Smooth muscle cell of the brain vasculature (primary cell): ENCODE data around the gene TRAPPC3L.
"Not testable (repeated sequence)": the region's sequence is repeated elsewhere in the genome, so short reads cannot be mapped to it uniquely, and the experiment has no call there.

Experiments
- DNase-seq: peaks from one replicate; pipeline ENCODE4 v3.0.0-alpha.2; 2012; ENCODE audit warnings: low read depth, low spot score

The TRAPPC3L gene

DNA sequence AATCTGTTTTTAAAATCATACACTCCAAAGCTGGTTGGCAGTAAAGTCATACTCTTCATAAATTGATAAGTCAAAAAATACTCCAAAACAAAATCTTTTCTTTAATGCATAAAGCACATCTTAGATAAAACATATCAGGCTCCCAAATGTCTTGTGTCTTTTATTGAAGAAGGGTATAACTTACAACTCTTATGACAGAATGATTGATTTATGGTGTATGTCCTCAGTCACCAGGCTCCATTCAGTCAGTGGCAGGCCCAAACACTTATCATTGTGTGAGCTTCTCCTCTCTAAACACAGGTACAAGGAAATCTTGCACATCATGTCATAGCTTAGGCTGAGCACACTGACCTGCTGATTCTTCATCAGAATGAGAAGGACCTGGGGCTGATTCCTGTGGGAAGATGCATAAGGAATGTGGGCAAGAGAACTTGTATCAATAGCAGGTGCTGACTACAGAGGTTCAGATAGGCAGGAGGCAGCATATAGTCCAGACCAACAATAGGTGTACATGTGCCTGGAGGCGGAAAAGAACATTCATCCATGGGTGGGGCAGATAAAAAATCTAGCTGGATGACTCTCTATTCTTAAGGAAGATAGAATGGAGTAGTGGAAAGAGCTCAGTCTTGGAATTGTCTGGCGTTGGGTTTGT, 32.1 kb downstream of the TRAPPC3L start:
- DNase-seq, result no peak

DNA sequence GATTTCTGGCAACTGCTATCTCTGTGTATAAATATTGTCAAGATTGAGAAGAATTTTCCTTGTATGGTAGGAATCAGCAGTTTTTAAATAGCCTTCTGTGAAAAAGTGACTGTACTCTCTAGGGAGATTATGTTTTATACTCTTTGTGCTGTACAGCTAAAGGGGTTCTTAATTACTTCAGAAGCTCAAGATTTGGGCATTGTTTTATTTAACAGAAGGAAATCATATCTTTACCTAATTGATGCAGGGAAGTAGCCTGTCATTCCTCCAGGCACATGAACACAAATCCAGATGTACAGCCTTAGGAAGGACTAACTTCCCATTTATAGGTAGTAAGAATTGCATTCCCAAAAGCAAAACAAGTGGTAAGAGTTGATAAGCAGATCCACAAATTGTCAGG, 32.8 kb downstream of the TRAPPC3L start:
- no peak for DNase-seq

DNA sequence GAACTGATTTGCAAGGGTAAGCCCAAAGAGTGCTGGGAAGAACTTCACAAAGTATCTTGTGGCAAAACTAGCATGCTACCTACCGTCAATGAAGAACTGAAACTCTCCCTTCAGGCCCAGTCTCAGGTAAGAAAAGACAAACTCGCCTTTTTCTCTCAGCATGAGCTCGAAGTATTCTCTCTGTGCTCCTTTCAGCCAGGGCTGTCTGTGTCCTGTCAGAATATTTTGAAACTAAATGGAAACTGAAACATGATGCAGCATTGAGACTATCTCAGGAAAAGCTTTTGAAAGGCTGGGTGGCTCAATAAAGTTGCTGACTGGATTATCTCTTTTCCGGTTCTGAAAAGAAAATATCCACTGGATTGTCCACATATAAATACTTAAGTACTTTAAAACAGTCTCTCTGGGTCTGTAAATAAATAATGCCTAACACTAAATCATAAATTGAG, 33.3 kb downstream of the TRAPPC3L start:
- DNase-seq, result no peak

DNA sequence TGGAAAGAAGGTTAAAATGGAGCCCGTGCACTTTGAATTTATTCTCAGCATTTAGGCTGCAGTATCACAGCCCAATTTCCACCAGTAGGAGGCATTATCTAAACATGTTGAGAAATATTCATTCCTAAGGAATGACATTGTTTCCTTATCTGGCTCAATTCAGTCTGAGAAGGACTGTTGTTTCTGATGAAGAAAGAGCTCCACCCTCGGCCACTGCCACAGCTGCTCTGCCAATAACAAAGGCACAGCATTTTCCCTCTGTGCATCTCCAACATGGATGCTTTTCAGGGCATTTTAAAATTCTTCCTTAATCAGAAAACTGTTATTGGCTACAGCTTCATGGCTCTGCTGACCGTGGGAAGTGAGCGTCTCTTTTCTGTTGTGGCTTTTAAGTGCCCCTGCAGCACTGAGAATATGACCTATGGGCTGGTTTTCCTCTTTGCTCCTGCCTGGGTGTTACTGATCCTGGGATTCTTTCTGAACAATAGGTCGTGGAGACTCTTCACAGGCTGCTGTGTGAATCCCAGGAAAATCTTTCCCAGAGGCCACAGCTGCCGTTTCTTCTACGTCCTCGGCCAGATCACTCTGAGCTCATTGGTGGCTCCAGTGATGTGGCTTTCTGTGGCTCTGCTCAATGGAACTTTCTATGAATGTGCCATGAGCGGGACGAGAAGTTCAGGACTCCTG, 33.9 kb downstream of the TRAPPC3L start, which contains the start of gene CALHM5:
Gene CALHM5 (plus strand): TSS at position 216 of the 687 bp plus-strand sequence. CDS start 58 bp downstream, at position 274.
- DNase-seq, result peak; percentile 73

DNA sequence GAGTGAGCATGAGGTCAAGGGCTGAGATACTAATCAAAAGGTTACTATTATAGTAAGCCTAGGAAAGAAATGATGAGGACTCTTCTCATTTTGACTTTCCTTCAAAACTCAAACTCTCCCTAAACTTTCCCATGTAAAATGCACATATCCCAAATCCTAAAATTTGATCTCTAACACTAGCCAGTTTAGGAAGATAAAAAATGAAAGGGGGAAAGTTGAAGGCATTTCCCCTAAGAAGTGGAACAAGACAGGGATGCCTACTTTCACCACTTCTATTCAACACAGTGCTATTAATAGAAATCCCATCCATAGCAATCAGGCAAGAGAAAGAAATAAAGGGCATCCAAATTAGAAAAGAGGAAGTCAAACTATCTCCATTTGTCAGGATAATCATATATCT, 37.0 kb downstream of the TRAPPC3L start:
- DNase-seq, result no peak

DNA sequence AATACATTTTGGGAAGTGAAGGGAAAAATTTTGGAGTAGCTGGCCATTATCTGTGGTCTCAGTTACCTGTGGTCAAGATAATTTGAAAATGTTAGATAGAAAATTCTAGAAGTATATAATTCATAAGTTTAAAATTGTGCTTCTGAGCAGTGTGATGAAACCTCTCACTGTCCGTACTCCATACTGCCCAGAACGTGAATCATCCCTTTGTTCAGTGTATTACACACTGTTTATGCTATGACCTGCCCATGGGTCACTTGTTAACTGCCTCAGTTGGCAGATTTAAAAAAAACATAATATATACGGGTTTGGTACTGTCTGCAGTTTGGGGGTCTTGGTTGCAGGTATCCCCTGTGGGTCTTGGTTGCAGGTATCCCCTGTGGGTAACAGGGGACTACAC, 38.2 kb downstream of the TRAPPC3L start:
- DNase-seq, result no peak

DNA sequence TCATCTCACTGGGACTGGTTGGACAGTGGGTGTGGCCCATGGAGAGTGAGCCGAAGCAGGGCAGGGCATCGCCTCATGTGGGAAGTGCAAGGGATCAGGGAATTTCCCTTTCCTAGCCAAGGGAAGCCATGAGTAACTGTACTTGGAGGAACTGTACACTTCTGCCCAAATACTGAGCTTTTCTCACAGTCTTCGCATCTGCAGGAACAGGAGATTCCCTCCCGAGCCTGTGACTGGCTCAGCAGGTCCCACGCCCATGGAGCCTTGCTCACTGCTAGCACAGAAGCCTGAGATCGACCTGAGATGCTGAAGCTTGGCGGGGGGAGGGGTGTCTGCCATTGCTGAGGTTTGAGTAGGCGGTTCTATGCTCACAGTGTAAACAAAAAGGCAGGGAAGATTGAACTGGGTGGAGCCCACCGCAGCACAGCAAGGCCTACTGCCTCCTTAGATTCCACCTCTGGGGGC, 44.5 kb downstream of the TRAPPC3L start:
- DNase-seq, result no peak

DNA sequence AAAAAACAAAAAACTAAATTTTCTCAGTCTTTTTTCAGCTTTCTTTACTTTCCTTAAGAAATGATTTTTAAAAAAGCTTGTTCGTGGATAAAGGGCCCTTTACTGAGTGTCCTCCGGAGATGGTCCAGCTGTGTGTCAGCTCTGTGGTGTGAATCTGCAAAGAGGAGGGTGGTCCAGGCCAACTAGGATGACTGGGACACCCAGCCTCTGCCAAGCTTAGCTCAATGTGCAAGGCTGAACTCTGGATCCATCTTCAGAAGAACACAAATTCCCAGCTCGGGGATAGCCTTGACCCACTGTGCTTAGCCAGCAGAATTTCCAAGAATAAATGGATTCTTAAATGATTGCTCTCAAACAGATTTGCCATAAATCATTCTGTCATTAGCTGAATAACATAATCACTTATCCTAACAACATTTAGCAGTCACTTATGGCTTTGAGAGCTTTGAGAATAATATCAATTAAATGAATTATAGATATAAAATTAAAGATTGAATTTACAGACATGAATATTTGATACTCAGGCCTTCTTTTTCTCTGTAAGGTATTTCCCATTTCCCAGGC, 48.3 kb downstream of the TRAPPC3L start:
- DNase-seq, result no peak

DNA sequence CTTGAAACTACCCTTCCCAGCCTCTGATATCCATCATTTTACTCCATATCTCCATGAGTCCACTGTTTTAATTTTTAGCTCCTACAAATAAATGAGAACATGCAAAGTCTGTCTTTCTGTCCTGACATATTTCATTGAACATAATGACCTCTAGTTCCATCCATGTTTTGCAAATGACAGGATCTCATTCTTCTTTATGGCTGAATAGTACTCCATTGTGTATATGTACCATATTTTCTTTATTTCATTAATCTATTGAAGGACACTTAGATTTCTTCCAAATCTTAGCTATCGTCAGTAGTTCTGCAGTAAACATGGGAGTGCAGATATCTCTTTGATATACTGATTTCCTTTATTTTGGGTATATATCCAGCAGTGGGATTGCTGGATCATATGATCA, 50.3 kb downstream of the TRAPPC3L start:
- DNase-seq, result not testable (repeated sequence)

DNA sequence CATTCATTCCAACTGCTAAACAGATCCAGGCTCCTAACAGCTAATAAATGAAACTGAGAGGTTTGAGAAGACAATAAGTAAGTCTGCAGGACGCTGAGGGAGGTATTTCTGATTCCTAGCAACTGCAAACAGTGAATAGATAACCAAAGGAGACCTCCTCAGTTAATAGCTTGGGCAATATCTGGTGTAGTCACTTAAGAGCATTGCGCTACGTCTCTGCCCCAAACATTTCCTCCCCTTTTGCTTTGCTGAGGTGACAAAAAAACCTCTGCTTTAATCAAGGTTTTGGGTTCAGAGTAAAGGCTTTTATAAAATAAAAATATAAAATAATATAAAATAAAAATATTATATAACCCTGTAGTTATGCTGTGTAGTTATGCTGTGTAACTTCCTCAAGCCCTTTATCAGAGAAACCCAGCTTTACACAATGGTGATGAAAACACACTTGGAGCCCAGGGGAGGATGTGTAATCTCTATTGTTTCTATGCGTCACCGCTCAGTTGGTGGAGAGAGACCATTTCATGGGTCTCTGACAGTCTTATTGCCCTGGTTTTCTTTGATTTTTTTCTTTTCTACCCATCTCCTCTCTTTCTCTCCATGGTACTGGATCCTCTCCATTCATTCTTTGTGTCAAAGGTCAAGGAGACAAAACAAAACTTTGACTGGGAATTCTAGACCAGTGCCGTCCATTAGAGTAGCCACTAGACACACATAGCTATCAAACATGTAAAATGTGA, 53.0 kb downstream of the TRAPPC3L start:
- DNase-seq, result no peak

DNA sequence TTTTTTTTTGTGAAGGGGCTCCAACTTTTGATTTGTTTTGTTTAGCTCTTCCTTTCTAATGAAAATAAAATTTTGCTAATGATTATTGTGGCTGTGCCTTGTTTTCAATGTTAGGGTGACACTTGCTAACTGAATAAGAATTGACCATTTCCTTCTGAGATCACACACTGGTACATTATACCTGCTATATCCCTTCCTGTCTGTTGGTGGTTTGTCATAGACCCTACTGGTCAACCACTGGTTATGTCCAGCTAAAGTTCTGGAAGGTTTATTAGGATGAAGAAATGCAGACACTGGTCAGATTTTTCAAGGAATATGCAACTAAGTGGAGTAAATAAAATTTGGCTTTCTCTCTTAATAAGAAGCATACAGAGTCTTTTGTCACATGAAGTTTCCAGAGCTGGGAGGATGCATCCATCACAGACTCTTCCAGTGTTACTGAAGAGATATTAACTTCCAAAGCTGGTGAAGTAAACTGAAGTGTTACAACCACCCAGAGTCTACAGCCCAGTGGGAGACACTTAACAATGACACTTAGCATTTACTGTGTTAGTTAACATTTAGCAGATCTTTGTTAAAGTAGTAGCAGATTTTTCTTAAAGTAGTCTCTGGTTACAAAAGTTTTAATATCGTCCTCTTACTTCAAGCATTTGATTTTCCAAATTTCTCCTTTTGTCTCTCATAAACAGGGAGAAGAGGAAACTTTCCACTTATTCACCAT, 53.7 kb downstream of the TRAPPC3L start:
- DNase-seq, result no peak

DNA sequence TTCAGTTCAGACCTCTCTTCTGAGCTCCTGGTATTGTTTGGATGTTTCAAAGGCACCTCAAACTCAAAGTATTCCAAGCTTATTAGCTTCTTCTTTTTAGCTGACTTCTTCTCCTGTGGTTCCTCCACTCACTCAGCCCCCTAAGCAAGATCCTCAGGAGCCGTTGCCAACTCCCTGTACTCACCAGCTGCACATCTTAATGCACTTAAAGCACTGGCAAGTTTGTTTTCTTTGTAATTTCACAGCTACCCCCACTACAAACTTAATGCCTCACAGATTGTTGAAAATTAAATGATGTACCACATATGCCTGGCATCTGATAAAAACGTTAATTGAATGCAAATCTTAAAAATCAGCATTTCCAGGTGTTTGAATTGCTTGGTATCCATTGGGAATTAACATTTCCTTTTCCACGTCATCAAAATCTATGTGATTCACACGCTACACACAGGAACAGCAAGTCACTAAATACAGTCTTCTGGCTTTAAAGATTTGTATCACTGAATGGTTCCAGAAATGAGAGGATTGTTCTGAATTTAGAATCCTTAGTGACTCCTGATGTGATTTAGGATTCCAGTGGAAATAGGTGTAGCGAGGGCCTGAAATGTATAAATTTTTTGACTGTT, 59.8 kb downstream of the TRAPPC3L start:
- DNase-seq, result no peak

DNA sequence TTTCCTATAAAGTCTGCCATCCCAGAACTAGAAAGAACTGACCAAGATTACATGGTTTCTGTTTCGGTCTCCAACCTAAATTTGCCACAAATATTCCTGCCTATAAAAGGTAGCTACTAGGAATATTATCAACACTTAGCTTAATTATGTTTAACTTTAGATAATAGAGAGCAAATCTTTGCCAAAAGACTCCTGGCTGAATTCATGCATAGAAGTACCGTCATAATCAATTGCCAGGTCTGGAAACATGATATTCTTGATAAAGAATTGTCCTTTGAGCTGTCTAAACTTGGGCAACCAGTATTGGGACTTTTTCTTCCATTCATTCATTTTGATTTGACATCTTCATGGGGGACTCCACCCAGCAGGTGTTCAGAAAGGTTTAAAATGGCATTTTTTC, 61.9 kb downstream of the TRAPPC3L start:
- DNase-seq, result no peak

DNA sequence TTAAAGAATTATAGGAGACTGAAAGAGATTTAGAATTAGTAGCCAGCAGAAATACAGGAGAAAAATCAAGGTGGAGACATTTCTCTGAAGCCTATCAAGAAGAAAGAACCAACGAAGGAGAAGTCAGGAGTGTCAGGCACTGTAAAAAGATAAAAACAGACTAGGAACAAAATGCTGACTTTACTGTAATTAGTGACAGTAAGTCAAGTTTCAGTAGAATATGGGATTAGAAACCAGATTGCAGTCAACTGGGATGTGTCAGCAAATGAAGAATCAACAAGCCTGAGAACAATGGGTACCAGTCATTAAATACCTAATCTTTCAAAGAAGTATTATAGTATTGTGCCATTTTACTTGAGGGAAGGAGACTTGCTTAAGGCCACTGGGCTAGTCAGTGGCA, 62.7 kb downstream of the TRAPPC3L start:
- no peak for DNase-seq

DNA sequence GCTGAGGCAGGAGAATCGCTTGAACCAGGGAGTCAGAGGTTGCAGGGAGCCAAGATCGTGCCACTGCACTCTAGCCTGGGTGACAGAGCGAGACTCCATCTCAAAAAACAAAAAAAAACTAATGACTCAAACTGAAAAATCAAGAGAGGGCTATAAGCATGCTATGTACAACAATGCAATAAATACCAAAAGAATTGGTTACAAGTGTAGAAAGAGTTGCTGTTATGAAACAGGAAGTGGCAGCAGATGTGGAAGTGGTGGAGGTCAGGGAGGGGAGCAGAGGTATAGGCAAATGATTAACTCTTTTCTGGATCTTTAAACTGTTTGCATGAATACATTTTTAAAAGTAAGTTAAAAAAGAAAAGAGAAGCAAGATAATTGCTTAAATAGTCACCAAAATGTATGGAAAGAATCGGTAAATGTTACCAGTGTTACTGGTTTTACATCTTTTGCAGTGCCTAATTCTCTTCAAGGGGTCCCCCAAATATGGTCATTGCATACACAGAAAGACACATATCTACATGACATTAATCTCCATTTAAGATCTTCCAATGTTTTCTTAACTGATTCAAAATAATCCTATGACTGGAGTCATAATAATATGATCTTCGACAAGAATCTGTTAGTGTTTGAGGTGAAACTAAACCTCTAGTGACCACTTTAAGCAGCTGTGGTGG, 69.3 kb downstream of the TRAPPC3L start:
- no peak for DNase-seq

DNA sequence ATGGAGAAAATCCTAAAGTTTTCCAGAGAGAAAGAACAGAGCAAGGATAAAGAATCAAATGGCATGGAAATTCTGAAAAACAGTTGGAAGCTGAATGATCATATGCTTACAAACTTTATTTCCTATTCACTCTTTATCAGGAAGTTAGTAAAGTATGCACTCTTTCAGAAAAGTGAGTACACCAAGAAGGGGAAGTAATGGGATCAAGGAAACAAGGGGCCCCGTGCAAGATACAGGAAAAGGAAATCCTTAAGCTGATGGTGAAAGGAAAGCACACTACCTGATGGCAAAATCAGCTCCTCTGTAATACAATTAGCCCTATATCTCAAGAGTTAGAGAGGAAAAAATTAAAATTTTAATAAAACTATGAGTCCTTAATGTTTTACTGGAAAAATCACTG, 70.3 kb downstream of the TRAPPC3L start:
- no peak for DNase-seq

DNA sequence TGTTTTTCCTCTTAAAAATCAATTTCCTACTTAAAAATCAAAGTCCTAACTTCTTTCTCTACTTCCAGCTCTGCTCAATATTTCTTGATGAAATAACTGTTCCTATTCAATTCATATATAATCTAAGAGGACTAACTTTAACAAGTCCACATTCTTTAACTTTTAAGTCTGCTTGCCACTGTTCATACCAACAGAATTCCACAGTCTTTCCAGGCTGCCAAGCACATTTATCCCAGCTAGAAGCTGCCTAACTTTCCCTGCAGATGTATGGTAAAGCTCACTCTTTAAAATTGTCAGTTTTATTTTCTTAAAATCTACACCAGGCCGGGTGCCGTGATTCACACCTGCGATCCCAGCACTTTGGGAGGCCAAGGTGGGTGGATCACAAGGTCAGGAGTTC, 72.8 kb downstream of the TRAPPC3L start:
- no peak for DNase-seq

DNA sequence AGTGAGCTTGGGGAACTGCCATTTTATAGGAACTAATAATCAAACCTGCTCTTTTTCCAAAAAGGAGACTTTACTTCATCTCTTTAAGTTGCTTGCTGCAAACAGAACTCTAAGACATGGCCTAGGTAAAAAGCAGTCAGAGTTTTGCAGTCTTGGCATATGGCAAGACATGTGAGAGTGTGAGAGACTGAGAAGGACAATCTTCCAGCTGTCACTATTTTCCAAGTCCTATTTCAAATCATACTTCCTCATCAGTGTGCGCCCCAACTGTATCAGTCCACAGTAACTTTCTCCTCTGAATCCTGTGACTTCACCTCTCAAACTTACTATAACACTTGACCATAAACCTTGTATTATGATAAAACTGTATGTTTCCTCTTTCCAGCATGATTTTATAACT, 74.0 kb downstream of the TRAPPC3L start:
- no peak for DNase-seq

DNA sequence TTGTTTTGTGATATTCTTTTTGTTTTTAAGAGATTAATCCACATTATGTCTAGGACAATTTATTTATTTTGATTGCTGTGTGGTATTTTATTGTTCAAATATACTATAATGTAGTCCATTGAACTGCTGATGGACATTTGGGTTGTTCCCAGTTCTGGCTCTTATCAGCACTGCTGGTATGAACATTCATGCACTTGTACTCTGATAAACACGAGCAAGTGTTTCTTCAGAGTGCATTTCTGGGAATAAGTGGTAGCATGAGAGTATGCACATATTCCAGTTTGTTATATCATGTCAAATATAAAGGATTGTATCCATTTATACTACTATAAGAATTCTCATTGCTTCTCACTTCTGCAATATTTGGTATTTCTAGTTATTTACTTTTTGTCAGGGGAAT, 77.2 kb downstream of the TRAPPC3L start:
- DNase-seq, result no peak

DNA sequence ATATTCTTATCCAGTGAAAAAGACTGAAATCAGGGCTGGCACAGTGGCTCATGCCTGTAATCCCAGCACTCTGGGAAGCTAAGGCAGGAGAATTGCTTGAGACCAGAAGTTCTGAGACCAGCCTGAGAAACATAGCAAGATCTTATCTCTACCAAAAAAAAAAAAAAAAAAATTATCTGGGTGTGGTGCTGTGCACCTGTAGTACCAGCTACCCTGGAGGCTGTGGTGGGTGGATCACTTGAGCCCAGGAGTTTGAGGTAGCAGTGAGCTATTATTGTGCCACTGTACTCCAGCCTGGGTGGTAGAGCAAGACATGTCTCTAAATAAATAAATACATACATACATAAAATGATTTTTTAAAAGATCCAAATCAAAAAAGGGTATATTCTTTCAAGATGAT, 78.0 kb downstream of the TRAPPC3L start:
- DNase-seq, result no peak

DNA sequence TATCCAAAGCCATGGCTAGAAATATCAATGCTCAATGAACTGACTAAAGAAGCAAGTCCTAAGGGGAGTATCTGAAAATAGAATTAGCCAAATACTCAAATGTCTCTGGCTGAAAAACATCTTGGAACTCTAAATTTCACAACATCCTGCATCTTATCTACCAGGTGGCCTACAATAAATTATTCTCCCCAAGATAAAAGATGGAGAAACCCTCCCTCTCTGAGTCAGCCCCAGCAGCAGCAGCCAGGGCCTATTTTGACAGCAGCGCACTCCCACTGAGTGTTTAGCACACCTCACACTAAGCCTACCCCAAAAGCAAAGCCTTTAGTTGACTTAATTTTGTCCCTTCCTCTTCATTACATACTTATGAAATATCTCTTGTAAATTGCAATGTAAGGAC, 78.4 kb downstream of the TRAPPC3L start:
- no peak for DNase-seq
